A549 (cell line): ENCODE measurements around the gene SOX15. TPM values are rescaled to one million over a fixed set of nuclear protein-coding genes. Genes with fewer than 3 reads are reported as not detected.

Experiments used
- ATAC-seq, 2 experiments: fragments of 200-7000 bp in 1 of 2; fragments of >200 bp in 1 of 2; cut with Nextera tagmentation in 1 of 2; cut with Tn5 transposase in 1 of 2; 3 replicates each; pipeline versions ENCODE4 v1.8.0 to v1.9.1; 2018 to 2020; ENCODE audit warnings: mild to moderate bottlenecking in 1 of 2, moderate library complexity in 1 of 2
- CTCF ChIA-PET: fragments of 300-600 bp; sonication (Branson Sonifier 250); formaldehyde crosslinking; extraction: SDS; loops from one replicate; lab custom pipeline; 2021; ENCODE audit warnings: antibody characterized with exemption, inconsistent platforms; lab: Yijun Ruan, JAX
- POLR2A ChIA-PET: fragments of 350-600 bp; formaldehyde crosslinking; extraction: SDS; loops from one replicate; lab custom pipeline; 2021; ENCODE audit warnings: antibody characterized with exemption, inconsistent platforms; lab: Yijun Ruan, JAX
- DNase-seq, 2 experiments: peaks; one replicate each; pipeline versions ENCODE4 v3.0.0 to v3.0.0-alpha.2; 2011 to 2016; ENCODE audit warnings: low read depth in 1 of 2, low spot score in 1 of 2
- FAIRE-seq: peaks from 2 replicates; lab custom pipeline; 2011; peaks lifted over from hg19 to GRCh38; lab: Jason Lieb, UNC
- H3K27ac ChIP-seq, 2 experiments: fragments of >200 bp; sonication (Bioruptor Twin); formaldehyde crosslinking; 3 replicates each; pipeline ENCODE4 v1.5.1; 2016 to 2017
- H3K4me1 ChIP-seq: fragments of >200 bp; sonication (Bioruptor Twin); formaldehyde crosslinking; 3 replicates; pipeline ENCODE4 v1.6.1; 2016
- H3K4me2 ChIP-seq: fragments of >200 bp; sonication (Bioruptor Twin); formaldehyde crosslinking; 3 replicates; pipeline ENCODE4 v1.6.1; 2016
- H3K4me3 ChIP-seq: fragments of >200 bp; sonication (Bioruptor Twin); formaldehyde crosslinking; 3 replicates; pipeline ENCODE4 v1.5.1; 2016
- H3K9me3 ChIP-seq: fragments of >200 bp; sonication (Bioruptor Twin); formaldehyde crosslinking; 3 replicates; pipeline ENCODE4 v1.6.1; 2016
- BCL3 ChIP-seq: fragments of >200 bp; sonication (Bioruptor Twin); formaldehyde crosslinking; IDR thresholded peaks from 3 replicates; pipeline ENCODE4 v1.6.1; 2016
- CHD2 ChIP-seq: fragments of 150-350 bp; IDR thresholded peaks from 2 replicates; pipeline ENCODE4 v1.6.1; 2014; ENCODE audit warnings: low read length; ENCODE audit not compliant: partially characterized antibody
- CTCF ChIP-seq: fragments of >200 bp; sonication (Bioruptor Twin); formaldehyde crosslinking; IDR thresholded peaks from 3 replicates; pipeline ENCODE4 v1.5.1; 2016
- EP300 ChIP-seq, 2 experiments: fragments of >200 bp; sonication (Bioruptor Twin); formaldehyde crosslinking; IDR thresholded peaks; 2 replicates in 1 of 2; 3 replicates in 1 of 2; pipeline ENCODE4 v1.6.1; 2016 to 2017
- FOSB ChIP-seq: fragments of 250-450 bp; sonication (Bioruptor Pico); IDR thresholded peaks from 2 replicates; pipeline ENCODE4 v1.5.0; 2020; ENCODE audit warnings: mild to moderate bottlenecking, moderate library complexity
- GATA3 ChIP-seq: IDR thresholded peaks from 2 replicates; pipeline ENCODE4 v1.6.1; 2012; ENCODE audit warnings: borderline replicate concordance
- HOXB13 ChIP-seq: fragments of 250-450 bp; sonication (Bioruptor Pico); IDR thresholded peaks from 2 replicates; pipeline ENCODE4 v1.5.0; 2020; ENCODE audit warnings: low read depth, mild to moderate bottlenecking, moderate library complexity
- JUN ChIP-seq, 2 experiments: fragments of >200 bp; sonication (Bioruptor Twin); formaldehyde crosslinking; IDR thresholded peaks; 2 replicates in 1 of 2; 3 replicates in 1 of 2; pipeline ENCODE4 v1.6.1; 2016 to 2017
- KDM5A ChIP-seq: fragments of 200-600 bp; sonication (generic); IDR thresholded peaks from 2 replicates; pipeline ENCODE4 v1.6.1; 2016; ENCODE audit warnings: antibody characterized with exemption, mild to moderate bottlenecking
- MAFK ChIP-seq: fragments of 450-650 bp; IDR thresholded peaks from 2 replicates; pipeline ENCODE4 v1.6.1; 2014; ENCODE audit not compliant: partially characterized antibody
- NFE2L2 ChIP-seq: fragments of 150-350 bp; conservative IDR thresholded peaks from 2 replicates; pipeline ENCODE4 v1.6.1; 2014; ENCODE audit warnings: low read length
- NPAS2 ChIP-seq: fragments of 250-450 bp; sonication (Bioruptor Pico); IDR thresholded peaks from 2 replicates; pipeline ENCODE4 v1.8.0; 2022; ENCODE audit warnings: mild to moderate bottlenecking, moderate library complexity, borderline replicate concordance
- PHF8 ChIP-seq: fragments of 200-600 bp; sonication (generic); IDR thresholded peaks from 2 replicates; pipeline ENCODE4 v1.6.1; 2016; ENCODE audit warnings: low read depth, mild to moderate bottlenecking, antibody characterized with exemption, moderate library complexity, borderline replicate concordance
- POLR2A ChIP-seq: IDR thresholded peaks from 2 replicates; pipeline ENCODE4 v1.6.1; 2012; ENCODE audit warnings: mild to moderate bottlenecking, low read length
- RNF2 ChIP-seq: fragments of 200-600 bp; sonication (generic); IDR thresholded peaks from 2 replicates; pipeline ENCODE4 v1.6.1; 2016; ENCODE audit warnings: low read depth, mild to moderate bottlenecking, antibody characterized with exemption, moderate library complexity, borderline replicate concordance
- SMC3 ChIP-seq: fragments of >200 bp; sonication (Bioruptor Twin); formaldehyde crosslinking; IDR thresholded peaks from 3 replicates; pipeline ENCODE4 v1.6.1; 2018; ENCODE audit warnings: inconsistent platforms
- ZC3H11A ChIP-seq: fragments of 450-650 bp; IDR thresholded peaks from 2 replicates; pipeline ENCODE4 v1.6.1; 2014; ENCODE audit warnings: antibody characterized with exemption, mild to moderate bottlenecking
- WGBS: methylation state at CpG from one replicate; pipeline ENCODE4 v1.1.6; 2017; ENCODE audit errors: missing lambda C conversion rate; 5-methylcytosine and 5-hydroxymethylcytosine counted together
- polyA plus RNA-seq, 4 experiments: library from polyadenylated mRNA; depleted of rRNA in 3 of 4; stranded (reverse); fragments of >200 nt; fragmentation: RNase III in 1 of 4; extraction: RNeasy Plus Mini Kit Qiagen cat#74134 plus additional on column Dnase treatment in 1 of 4; gene quantifications; 2 replicates in 3 of 4; 3 replicates in 1 of 4; pipeline ENCODE4 v1.2.3, GENCODE V29; 2011 to 2017

Gene SOX15
- polyA plus RNA-seq, 2 of the 4 experiments (the other 2 are of a cell fraction), result 0.05 to 0.19 TPM

GRCh38 chr17:7550344-7550743, 39.5 kb downstream of the SOX15 start:
- no peak for DNase-seq
- H3K27ac ChIP-seq, result no peak overlapping the region
- H3K4me2 ChIP-seq, result no peak overlapping the region
- no peak for TF ChIP-seq JUN (IDR thresholded peaks at IDR 0.05)
- no peak for TF ChIP-seq HOXB13 (CRISPR knock-in tag)
- TF ChIP-seq KDM5A, result no peak
- TF ChIP-seq NPAS2 (CRISPR knock-in tag), result no peak
- no peak for TF ChIP-seq CHD2
- no peak for TF ChIP-seq ZC3H11A
- TF ChIP-seq, all 56 proteins: peak for 0
- CTCF ChIA-PET, result interaction anchor here (0.5 to 16.8 kb wide), 9 partner anchors 9 to 195 kb away, joined by 3 to 190 read pairs (median 3); partner anchors contain the start of genes SENP3, TMEM95 and TNFSF13
- FAIRE-seq, result no peak
- ATAC-seq, result no peak
- 83% methylated on average over 6 of the region's 6 CpGs for WGBS
- POLR2A ChIA-PET, result interaction anchor here (1.4 kb wide), 1 partner anchor 66 kb away, joined by 3 read pairs; no protein-coding TSS in a partner anchor
- peaks cover 17% of the 10 kb centered on the region for H3K4me1 ChIP-seq
- no peak overlapping the region for H3K4me3 ChIP-seq
- no peaks in the 10 kb centered on the region for H3K9me3 ChIP-seq

- peak overlapping the region; percentile 81 to 90 for H3K27ac ChIP-seq
- POLR2A ChIA-PET, result interaction anchor here (1.4 kb wide), 1 partner anchor 65 kb away, joined by 3 read pairs; no protein-coding TSS in a partner anchor
- no peak for FAIRE-seq
These were observed 40.4 kb downstream of the SOX15 start for GRCh38 chr17:7549401-7550055.

GRCh38 chr17:7548585-7549400, 41.1 kb downstream of the SOX15 start, which contains the start of gene TNFSF12:
Gene TNFSF12 (plus strand): TSS chr17:7549058. CDS start chr17:7549154, 96 bp downstream.
- no peak for FAIRE-seq
- ChIA-PET CTCF (interaction anchor here (0.6 to 16.8 kb wide), 16 partner anchors 8 to 195 kb away, joined by 3 to 190 read pairs (median 4); partner anchors contain the start of genes SENP3, TMEM95 and TNFSF13), POLR2A (interaction anchor here (0.6 to 1.7 kb wide), 3 partner anchors 11 to 64 kb away, joined by 3 to 9 read pairs (median 5); partner anchors contain the start of gene MPDU1)
- peak within 1 kb of the TSS; percentile 81 to 90 for H3K27ac ChIP-seq
- H3K4me3 ChIP-seq, result peak within 1 kb of the TSS; percentile 63
- H3K4me1 ChIP-seq, result peaks cover 17% of the 10 kb centered on the region
- H3K9me3 ChIP-seq, result no peaks in the 10 kb centered on the region
- 10% methylated on average over 17 of the region's 65 CpGs for WGBS
- DNase-seq, result peak in 1 of 2 experiments; percentile 42
- TF ChIP-seq JUN (IDR thresholded peaks at IDR 0.05) (peak; percentile 28 to 55; a peak in 2 of 5 replicates), FOSB (CRISPR knock-in tag) (no peak), RNF2 (0 out of 2 replicates have a peak, but pooled peaks have one; percentile 34), GATA3 (peak; percentile 10; the same call in 1 of the 2 replicates), MAFK (no peak), CHD2 (no peak), PHF8 (peak; percentile 68), CTCF (peak; percentile 19; the same call in 1 of the 3 replicates), BCL3 (peak; percentile 78; the same call in 2 of the 3 replicates), SMC3 (peak; percentile 33; the same call in 1 of the 3 replicates), POLR2A (peak; percentile 82)
- peak within 1 kb of the TSS; percentile 84 for H3K4me2 ChIP-seq
- ATAC-seq, result peak; percentile 89

More at GRCh38 chr17:7549401-7550055, 40.4 kb downstream of the SOX15 start:
- 79% methylated on average over 20 of the region's 20 CpGs for WGBS
- TF ChIP-seq EP300 (IDR thresholded peaks at IDR 0.05) (no peak), CHD2 (no peak), NFE2L2 (no peak)
- DNase-seq (peak in 1 of 2 experiments; percentile 19), ATAC-seq (peak; percentile 70 to 79)
- peaks cover 17% of the 10 kb centered on the region for H3K4me1 ChIP-seq
- CTCF ChIA-PET, result interaction anchor here (0.6 to 16.8 kb wide), 16 partner anchors 9 to 196 kb away, joined by 3 to 190 read pairs (median 4); partner anchors contain the start of genes SENP3 and TNFSF13
- peak overlapping the region; percentile 84 for H3K4me2 ChIP-seq
- peak overlapping the region; percentile 63 for H3K4me3 ChIP-seq
- H3K9me3 ChIP-seq, result no peaks in the 10 kb centered on the region
